WI38 (cell line): ENCODE results near the gene KDM4C.

Source experiments
- H3K4me3 ChIP-seq: 2 replicates; pipeline ENCODE4 v1.5.1; 2011; ENCODE audit warnings: low read depth, mild to moderate bottlenecking, control low read depth, low read length
- TF ChIP-seq, protein P1 (sequence below): IDR thresholded peaks from 2 replicates; pipeline ENCODE4 v1.5.1; 2012; ENCODE audit warnings: low read depth, mild to moderate bottlenecking, control low read depth, low read length

The KDM4C gene

DNA sequence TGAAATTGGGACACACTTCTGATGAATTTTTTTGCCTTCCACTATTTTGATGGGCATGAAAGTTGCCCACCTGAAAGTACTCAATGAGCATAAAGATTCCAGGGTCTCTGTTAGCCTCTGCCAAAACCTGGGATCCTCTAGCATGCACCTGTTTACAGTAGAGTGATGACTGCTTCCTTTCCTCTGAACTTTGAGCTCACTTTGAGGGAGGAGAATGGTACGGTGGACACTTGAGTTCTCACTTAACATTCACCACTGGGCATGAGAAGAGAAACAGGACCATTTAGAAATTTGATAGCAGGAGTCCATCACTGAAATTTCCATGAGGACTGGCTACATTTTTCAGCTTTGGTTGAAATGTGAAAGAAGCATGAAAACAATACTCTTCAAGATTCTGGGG is 374.8 kb downstream of the KDM4C start:
- TF ChIP-seq, protein P1, sequence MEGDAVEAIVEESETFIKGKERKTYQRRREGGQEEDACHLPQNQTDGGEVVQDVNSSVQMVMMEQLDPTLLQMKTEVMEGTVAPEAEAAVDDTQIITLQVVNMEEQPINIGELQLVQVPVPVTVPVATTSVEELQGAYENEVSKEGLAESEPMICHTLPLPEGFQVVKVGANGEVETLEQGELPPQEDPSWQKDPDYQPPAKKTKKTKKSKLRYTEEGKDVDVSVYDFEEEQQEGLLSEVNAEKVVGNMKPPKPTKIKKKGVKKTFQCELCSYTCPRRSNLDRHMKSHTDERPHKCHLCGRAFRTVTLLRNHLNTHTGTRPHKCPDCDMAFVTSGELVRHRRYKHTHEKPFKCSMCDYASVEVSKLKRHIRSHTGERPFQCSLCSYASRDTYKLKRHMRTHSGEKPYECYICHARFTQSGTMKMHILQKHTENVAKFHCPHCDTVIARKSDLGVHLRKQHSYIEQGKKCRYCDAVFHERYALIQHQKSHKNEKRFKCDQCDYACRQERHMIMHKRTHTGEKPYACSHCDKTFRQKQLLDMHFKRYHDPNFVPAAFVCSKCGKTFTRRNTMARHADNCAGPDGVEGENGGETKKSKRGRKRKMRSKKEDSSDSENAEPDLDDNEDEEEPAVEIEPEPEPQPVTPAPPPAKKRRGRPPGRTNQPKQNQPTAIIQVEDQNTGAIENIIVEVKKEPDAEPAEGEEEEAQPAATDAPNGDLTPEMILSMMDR: no peak
- no peak overlapping the region for H3K4me3 ChIP-seq

DNA sequence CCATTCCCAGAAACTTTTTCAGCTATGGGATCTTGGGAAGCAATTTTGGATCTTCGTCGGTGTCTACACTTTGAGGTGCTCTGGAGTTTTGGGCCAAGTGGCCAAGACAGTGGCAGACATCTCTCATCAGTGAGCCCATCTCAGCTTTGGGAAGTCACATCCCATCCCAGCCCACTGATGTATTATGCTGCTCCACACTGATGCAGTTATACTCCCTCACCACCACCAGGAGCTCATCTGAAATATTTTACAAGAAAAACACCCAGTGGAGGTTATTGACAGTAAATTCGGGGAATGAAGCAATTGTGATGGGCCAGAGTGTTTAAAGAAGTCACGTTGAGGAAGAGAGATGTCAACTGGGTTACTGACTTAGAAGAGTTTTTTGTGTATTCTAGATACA is 378.0 kb downstream of the KDM4C start:
- TF ChIP-seq, protein P1: no peak

DNA sequence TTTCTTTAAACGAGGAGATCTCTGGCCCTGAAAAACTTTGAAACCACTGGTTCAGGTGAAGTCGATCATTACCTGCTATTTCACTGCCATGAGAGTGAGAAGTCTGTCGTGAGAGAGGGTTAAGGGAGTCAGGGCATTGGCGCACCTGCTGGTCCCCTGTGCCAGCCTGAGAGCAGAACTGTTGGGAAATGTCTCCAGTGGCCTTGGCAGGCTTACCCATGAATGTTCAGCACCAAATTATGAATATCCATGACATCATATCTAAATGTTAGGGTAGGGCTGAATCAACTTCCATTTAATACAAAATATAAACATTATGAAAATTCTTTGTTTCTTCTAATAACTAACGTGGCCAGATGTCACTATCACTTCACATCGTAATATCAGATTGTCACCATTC is 379.3 kb downstream of the KDM4C start:
- TF ChIP-seq, protein P1: no peak
- no peak overlapping the region for H3K4me3 ChIP-seq

More for the DNA sequence above, 378.0 kb downstream of the KDM4C start:
- no peak overlapping the region for H3K4me3 ChIP-seq

DNA sequence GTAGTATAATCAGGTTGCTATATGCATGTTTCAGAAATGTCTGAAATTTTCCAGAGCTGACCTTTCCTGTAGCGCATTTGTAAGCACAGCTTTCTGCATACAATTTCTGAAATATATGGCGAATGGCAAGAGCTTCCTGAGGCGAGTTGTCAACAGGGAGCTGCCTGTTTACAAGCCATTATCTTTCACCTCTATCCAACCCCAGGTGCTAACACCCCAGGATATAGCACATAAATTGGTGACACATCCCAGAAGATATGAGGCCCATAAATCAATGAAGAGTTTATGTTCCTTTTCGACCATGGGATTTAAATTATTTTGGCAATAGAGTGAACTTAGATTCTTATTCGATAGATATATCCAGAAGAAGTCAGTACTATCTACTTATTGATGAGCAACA is 379.8 kb downstream of the KDM4C start:
- TF ChIP-seq, protein P1: no peak
- no peak overlapping the region for H3K4me3 ChIP-seq

DNA sequence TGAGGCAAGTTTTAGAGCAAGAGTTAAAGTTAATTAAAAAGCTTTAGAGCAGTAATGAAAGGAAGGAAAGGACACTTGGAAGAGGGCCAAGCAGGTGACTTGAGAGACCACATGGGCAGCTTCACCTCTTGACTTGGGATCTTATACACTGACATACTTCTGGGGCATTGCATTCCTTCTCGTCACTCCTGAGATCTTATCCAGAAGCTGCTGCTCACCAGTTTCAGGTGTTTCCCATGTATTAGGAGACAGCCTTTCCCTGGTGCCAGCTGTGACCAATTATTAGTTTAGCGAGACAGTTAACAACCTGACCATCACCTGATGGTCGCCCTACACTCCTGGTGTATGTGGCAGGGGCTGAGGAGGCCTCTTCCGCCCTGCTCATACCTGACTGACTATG is 382.1 kb downstream of the KDM4C start:
- H3K4me3 ChIP-seq: no peak overlapping the region
- TF ChIP-seq, protein P1: no peak

DNA sequence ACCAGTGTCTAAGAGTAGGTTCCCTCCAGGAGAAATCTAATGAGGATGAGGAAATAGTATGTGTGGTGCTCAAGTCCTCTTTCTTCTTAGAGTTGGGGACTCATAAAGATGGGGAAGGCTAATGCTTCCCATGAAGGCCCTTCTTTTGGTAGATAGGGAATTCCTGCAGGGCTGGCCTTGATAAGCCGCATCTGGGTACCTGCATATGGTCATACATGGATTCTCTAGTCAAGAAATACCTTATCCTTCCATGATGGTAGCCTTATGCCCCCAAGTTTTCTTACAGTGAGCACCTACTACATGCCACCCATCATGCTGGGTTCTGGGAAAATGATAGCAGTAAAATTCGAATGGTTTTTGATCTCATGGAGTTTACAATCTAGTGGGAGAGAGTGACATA is 382.6 kb downstream of the KDM4C start:
- TF ChIP-seq, protein P1: no peak
- H3K4me3 ChIP-seq: no peak overlapping the region

DNA sequence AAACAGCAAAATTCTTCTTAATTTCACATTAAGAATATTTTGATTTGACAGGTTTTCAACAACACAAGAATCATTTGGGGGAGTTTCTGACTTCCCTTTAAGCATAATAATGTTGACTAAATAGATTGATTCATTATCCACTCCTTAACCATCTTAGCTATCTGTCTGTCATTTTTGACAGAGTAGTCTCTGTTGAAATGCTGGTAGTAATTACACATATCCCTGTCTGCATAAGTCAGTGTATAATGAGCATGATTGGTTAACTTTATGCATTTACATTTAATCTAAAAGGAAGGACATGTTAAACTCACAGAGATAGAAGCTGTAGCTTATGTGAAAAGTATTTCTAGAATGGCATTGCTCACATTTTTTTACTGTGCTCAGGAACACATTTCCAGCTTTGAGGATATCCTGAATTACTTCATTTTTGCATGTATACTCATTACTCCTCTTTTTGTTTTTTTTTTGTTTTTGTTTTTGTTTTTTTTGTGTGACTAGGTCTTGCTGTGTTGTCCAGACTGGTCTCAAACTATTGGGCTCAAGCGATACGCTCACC is 385.9 kb downstream of the KDM4C start:
- TF ChIP-seq, protein P1: no peak
- H3K4me3 ChIP-seq: no peak overlapping the region
